CD14-positive monocyte (primary cell): ENCODE measurements around the gene CTNNA2. TPM values are rescaled to one million over a fixed set of nuclear protein-coding genes. Genes with fewer than 3 reads are reported as not detected.

ENCODE experiments used
- DNase-seq, 3 donors: peaks; one replicate each; pipeline ENCODE4 v3.0.0-alpha.2; 2011 to 2022
- H2AFZ ChIP-seq: 2 replicates; pipeline ENCODE4 v1.6.0; 2012; ENCODE audit warnings: mild to moderate bottlenecking, low read depth, low read length, inconsistent platforms; ENCODE audit not compliant: insufficient read depth, poor library complexity, severe bottlenecking
- H3K27ac ChIP-seq, 2 donors: 1 replicate in 1 of 2; 2 replicates in 1 of 2; pipeline ENCODE4 v1.5.1; 2012 to 2013; ENCODE audit warnings: low read length in 2 of 2, control low read depth in 1 of 2, inconsistent platforms in 1 of 2, low read depth in 1 of 2, mild to moderate bottlenecking in 1 of 2
- H3K27me3 ChIP-seq, 2 donors: one replicate each; pipeline versions ENCODE4 v1.6.0 to v1.6.1; 2011 to 2013; ENCODE audit warnings: low read length in 2 of 2; ENCODE audit not compliant: control insufficient read depth in 2 of 2, insufficient read depth in 2 of 2
- H3K36me3 ChIP-seq, 2 donors: replicated peaks in 1 of 2; 1 replicate in 1 of 2; 2 replicates in 1 of 2; pipeline versions ENCODE4 v1.5.1 to v1.6.1; 2012 to 2013; ENCODE audit warnings: low read length in 2 of 2, control low read depth in 1 of 2, inconsistent platforms in 1 of 2, mild to moderate bottlenecking in 1 of 2; ENCODE audit not compliant: insufficient read depth in 2 of 2, control insufficient read depth in 1 of 2
- H3K4me1 ChIP-seq, 2 donors: 1 replicate in 1 of 2; 2 replicates in 1 of 2; pipeline versions ENCODE4 v1.5.1 to v1.6.1; 2012 to 2013; ENCODE audit warnings: low read length in 2 of 2, control low read depth in 1 of 2, inconsistent platforms in 1 of 2, mild to moderate bottlenecking in 1 of 2, moderate library complexity in 1 of 2; ENCODE audit not compliant: insufficient read depth in 2 of 2, control insufficient read depth in 1 of 2
- H3K4me2 ChIP-seq: replicated peaks from 2 replicates; pipeline ENCODE3; 2012; ENCODE audit warnings: low read length, moderate library complexity, mild to moderate bottlenecking; ENCODE audit not compliant: poor library complexity, severe bottlenecking; ENCODE audit errors: extremely low read depth
- H3K4me3 ChIP-seq, 3 experiments: fragments of 200-600 bp in 1 of 3; sonication (generic) in 1 of 3; replicated peaks in 1 of 3; 1 replicate in 2 of 3; 2 replicates in 1 of 3; pipeline ENCODE4 v1.5.1; 2011 to 2013; ENCODE audit warnings: low read length in 3 of 3, mild to moderate bottlenecking in 3 of 3, control low read depth in 2 of 3, low read depth in 2 of 3, inconsistent platforms in 1 of 3, moderate library complexity in 1 of 3
- H3K79me2 ChIP-seq: 2 replicates; pipeline ENCODE4 v1.6.0; 2012; ENCODE audit warnings: mild to moderate bottlenecking, control low read depth, inconsistent platforms, low read length, moderate library complexity; ENCODE audit not compliant: insufficient read depth
- H3K9ac ChIP-seq: 2 replicates; pipeline ENCODE4 v1.6.0; 2017; ENCODE audit warnings: low read length, mild to moderate bottlenecking; ENCODE audit not compliant: insufficient read depth, poor library complexity, severe bottlenecking
- H3K9me3 ChIP-seq, 2 donors: replicated peaks in 1 of 2; 1 replicate in 1 of 2; 2 replicates in 1 of 2; pipeline versions ENCODE4 v1.5.1 to v1.6.1; 2012 to 2013; ENCODE audit warnings: low read length in 2 of 2, control low read depth in 1 of 2; ENCODE audit not compliant: control insufficient read depth in 1 of 2, insufficient read depth in 1 of 2
- H4K20me1 ChIP-seq: 2 replicates; pipeline ENCODE4 v1.6.0; 2012; ENCODE audit warnings: mild to moderate bottlenecking, low read length, control low read depth, moderate library complexity; ENCODE audit not compliant: insufficient read depth
- H3K27ac Mint-ChIP-seq, 7 donors: one replicate each; pipeline ENCODE4 v1.8.0; 2020; ENCODE audit warnings: mild to moderate bottlenecking in 7 of 7, mixed read lengths in 7 of 7, moderate library complexity in 6 of 7, inconsistent platforms in 2 of 7
- H3K27me3 Mint-ChIP-seq, 3 donors: one replicate each; pipeline ENCODE4 v1.8.0; 2021 to 2022; ENCODE audit warnings: low read depth in 3 of 3, mild to moderate bottlenecking in 3 of 3, mixed read lengths in 3 of 3, moderate library complexity in 3 of 3, inconsistent platforms in 1 of 3
- H3K36me3 Mint-ChIP-seq, 2 donors: one replicate each; pipeline ENCODE4 v1.8.0; 2020; ENCODE audit warnings: mixed read lengths in 2 of 2, inconsistent platforms in 1 of 2, mild to moderate bottlenecking in 1 of 2
- H3K4me1 Mint-ChIP-seq: one replicate; pipeline ENCODE4 v1.8.0; 2020; ENCODE audit warnings: mild to moderate bottlenecking, mixed read lengths
- H3K4me3 Mint-ChIP-seq, 2 donors: one replicate each; pipeline ENCODE4 v1.8.0; 2020; ENCODE audit warnings: mild to moderate bottlenecking in 2 of 2, mixed read lengths in 2 of 2, moderate library complexity in 1 of 2
- H3K9me3 Mint-ChIP-seq, 7 donors: one replicate each; pipeline ENCODE4 v1.8.0; 2020 to 2022; ENCODE audit warnings: mixed read lengths in 7 of 7, mild to moderate bottlenecking in 6 of 7, moderate library complexity in 6 of 7, inconsistent platforms in 2 of 7
- WGBS: methylation state at CpG from one replicate; pipeline ENCODE4 v1.1.5; 2013; ENCODE audit warnings: missing lambda C conversion rate; ENCODE audit not compliant: insufficient coverage; 5-methylcytosine and 5-hydroxymethylcytosine counted together
- intact Hi-C, 2 donors: fragments of 100-400 bp; cut with micrococcal nuclease; formaldehyde crosslinking; loops; one replicate each; pipeline versions ENCODE4 v1.15.0 to v1.15.1; 2023
- polyA plus RNA-seq, 3 donors: library from polyadenylated mRNA; depleted of rRNA in 1 of 3; unstranded in 2 of 3; stranded (reverse) in 1 of 3; fragments of 300-500 nt in 2 of 3; fragments of >200 nt in 1 of 3; fragmentation: Illumina TruSeq in 2 of 3; gene quantifications; 1 replicate in 2 of 3; 2 replicates in 1 of 3; pipeline ENCODE4 v1.2.3, GENCODE V29; 2012 to 2021
- TF ChIP-seq, protein P1 (sequence below): fragments of 200-600 bp; IDR thresholded peaks from one replicate; pipeline ENCODE4 v1.8.0; 2022; ENCODE audit warnings: antibody characterized with exemption, mild to moderate bottlenecking

The CTNNA2 gene
- polyA plus RNA-seq, 3 donors, result not detected

- peaks cover 0 to 12% (median 2%) of the 10 kb centered on the region in 7 donors for H3K9me3 Mint-ChIP-seq
- intact Hi-C loops, result no loop called here
- WGBS, result 100% methylated on average over 2 of the region's 2 CpGs
These were observed 107.8 kb downstream of the CTNNA2 start for GRCh38 chr2:79620679-79621078.

DNA sequence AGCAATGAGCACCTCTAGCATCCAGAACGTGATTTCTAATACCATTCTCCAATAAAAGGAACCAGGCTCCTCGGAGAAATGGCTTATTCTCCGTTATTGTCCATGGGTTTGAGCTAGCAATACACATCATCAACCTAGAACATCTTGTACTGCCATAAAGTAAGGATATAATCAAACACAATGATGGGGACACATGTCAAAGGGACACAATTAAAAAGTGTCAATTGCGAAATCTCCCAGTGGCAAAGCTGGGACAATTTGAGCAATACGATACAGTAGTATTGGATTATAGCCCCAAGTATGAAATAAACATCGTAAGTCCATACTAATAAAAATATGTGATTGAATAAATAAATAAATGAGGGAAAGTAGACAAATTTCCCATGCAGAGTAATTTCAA lies 108.4 kb downstream of the CTNNA2 start:
- no peak overlapping the region for H3K4me3 ChIP-seq
- no peak overlapping the region for H3K4me3 Mint-ChIP-seq
- no peaks in the 10 kb centered on the region for H3K27me3 ChIP-seq
- H3K9me3 Mint-ChIP-seq, result peaks cover 0 to 14% (median 2%) of the 10 kb centered on the region in 7 donors
- H3K4me1 Mint-ChIP-seq, result no peaks in the 10 kb centered on the region
- no peak for DNase-seq
- H3K9ac ChIP-seq, result no peak overlapping the region
- H3K27ac ChIP-seq, result no peak overlapping the region
- H3K4me2 ChIP-seq, result no peak overlapping the region
- no peaks in the 10 kb centered on the region for H3K79me2 ChIP-seq
- peaks cover 0 to 4% of the 10 kb centered on the region in 2 donors for H3K9me3 ChIP-seq
- H3K4me1 ChIP-seq, result no peaks in the 10 kb centered on the region
- H2AFZ ChIP-seq, result no peak overlapping the region
- intact Hi-C loops, result no loop called here
- H4K20me1 ChIP-seq, result no peaks in the 10 kb centered on the region
- no peaks in the 10 kb centered on the region for H3K36me3 Mint-ChIP-seq
- TF ChIP-seq, protein P1, sequence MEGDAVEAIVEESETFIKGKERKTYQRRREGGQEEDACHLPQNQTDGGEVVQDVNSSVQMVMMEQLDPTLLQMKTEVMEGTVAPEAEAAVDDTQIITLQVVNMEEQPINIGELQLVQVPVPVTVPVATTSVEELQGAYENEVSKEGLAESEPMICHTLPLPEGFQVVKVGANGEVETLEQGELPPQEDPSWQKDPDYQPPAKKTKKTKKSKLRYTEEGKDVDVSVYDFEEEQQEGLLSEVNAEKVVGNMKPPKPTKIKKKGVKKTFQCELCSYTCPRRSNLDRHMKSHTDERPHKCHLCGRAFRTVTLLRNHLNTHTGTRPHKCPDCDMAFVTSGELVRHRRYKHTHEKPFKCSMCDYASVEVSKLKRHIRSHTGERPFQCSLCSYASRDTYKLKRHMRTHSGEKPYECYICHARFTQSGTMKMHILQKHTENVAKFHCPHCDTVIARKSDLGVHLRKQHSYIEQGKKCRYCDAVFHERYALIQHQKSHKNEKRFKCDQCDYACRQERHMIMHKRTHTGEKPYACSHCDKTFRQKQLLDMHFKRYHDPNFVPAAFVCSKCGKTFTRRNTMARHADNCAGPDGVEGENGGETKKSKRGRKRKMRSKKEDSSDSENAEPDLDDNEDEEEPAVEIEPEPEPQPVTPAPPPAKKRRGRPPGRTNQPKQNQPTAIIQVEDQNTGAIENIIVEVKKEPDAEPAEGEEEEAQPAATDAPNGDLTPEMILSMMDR, result no peak
- H3K27me3 Mint-ChIP-seq, result no peaks in the 10 kb centered on the region
- H3K27ac Mint-ChIP-seq, result no peak overlapping the region
- no peaks in the 10 kb centered on the region for H3K36me3 ChIP-seq
- WGBS, result 100% methylated on average over 1 of the region's 6 CpGs

More at GRCh38 chr2:79620679-79621078, 107.8 kb downstream of the CTNNA2 start:
- no peaks in the 10 kb centered on the region for H3K36me3 ChIP-seq
- no peak overlapping the region for H3K4me3 ChIP-seq
- Mint-ChIP-seq H3K36me3 (no peaks in the 10 kb centered on the region), H3K4me1 (no peaks in the 10 kb centered on the region), H3K4me3 (no peak overlapping the region), H3K27ac (no peak overlapping the region), H3K27me3 (no peaks in the 10 kb centered on the region)
- H3K27ac ChIP-seq, result no peak overlapping the region
- no peak overlapping the region for H2AFZ ChIP-seq
- TF ChIP-seq, protein P1, result no peak
- no peaks in the 10 kb centered on the region for H3K79me2 ChIP-seq
- DNase-seq, result no peak
- no peaks in the 10 kb centered on the region for H3K4me1 ChIP-seq
- no peak overlapping the region for H3K9ac ChIP-seq
- H4K20me1 ChIP-seq, result no peaks in the 10 kb centered on the region
- H3K4me2 ChIP-seq, result no peak overlapping the region
- H3K9me3 ChIP-seq, result peaks cover 0 to 4% of the 10 kb centered on the region in 2 donors
- H3K27me3 ChIP-seq, result no peaks in the 10 kb centered on the region
